HCT116 (cell line): ENCODE results near the gene HOXC11. TPM values are rescaled to one million over a fixed set of nuclear protein-coding genes. Genes with fewer than 3 reads are reported as not detected.

Experiments
- ATAC-seq: fragments of 200-7000 bp; cut with Tn5 transposase; 2 replicates; pipeline ENCODE4 v1.9.1; 2020; ENCODE audit warnings: mild to moderate bottlenecking, moderate library complexity
- BruUV-seq: library from RNA; stranded (reverse); fragments of 400-500 nt; replicated peaks from 2 replicates; lab custom pipeline; 2021; lab: Mats Ljungman, UMichigan
- CTCF ChIA-PET: fragments of 300-600 bp; sonication (Branson Sonifier 250); formaldehyde crosslinking; loops from one replicate; lab custom pipeline; 2021; ENCODE audit warnings: antibody characterized with exemption; lab: Charles Lee
- POLR2A ChIA-PET: fragments of 300-600, 350-600 bp; sonication (Branson Sonifier 250); formaldehyde crosslinking; loops from one replicate; lab custom pipeline; 2021; ENCODE audit warnings: antibody characterized with exemption; lab: Charles Lee
- RAD21 ChIA-PET, 2 experiments: fragments of 300-600 bp; sonication (Branson Sonifier 250); formaldehyde crosslinking; loops; one replicate each; lab custom pipeline; 2023; ENCODE audit warnings: low total read pairs in 2 of 2; ENCODE audit not compliant: uncharacterized antibody in 2 of 2, unreplicated experiment in 2 of 2, low non-redundant PET in 1 of 2; lab: Charles Lee
- DNase-seq: peaks from one replicate; pipeline ENCODE4 v3.0.0-alpha.2; 2010; ENCODE audit warnings: low read depth, low spot score
- H2AFZ ChIP-seq: fragments of 200-600 bp; shearing (Covaris generic), sonication (generic); 2 replicates; pipeline ENCODE4 v1.6.1; 2017; ENCODE audit warnings: low read depth, mixed run types, mixed read lengths, antibody characterized with exemption, low read length; ENCODE audit not compliant: poor library complexity, severe bottlenecking
- H3K27ac ChIP-seq: 2 replicates; pipeline ENCODE4 v1.5.1; 2012; ENCODE audit warnings: low read depth, low read length
- H3K27me3 ChIP-seq: fragments of 200-600 bp; sonication (generic); 2 replicates; pipeline ENCODE4 v1.6.1; 2016; ENCODE audit warnings: mixed run types, low read length, mixed read lengths; ENCODE audit not compliant: insufficient read depth
- H3K36me3 ChIP-seq, 2 experiments: fragments of 200-500 bp in 1 of 2; fragments of 200-600 bp in 1 of 2; sonication (Bioruptor generic) in 1 of 2; sonication (generic) in 1 of 2; 2 replicates each; pipeline versions ENCODE4 v1.5.1 to v1.6.1; 2014 to 2016; ENCODE audit warnings: low read length in 2 of 2, inconsistent platforms in 1 of 2, mixed read lengths in 1 of 2, mixed run types in 1 of 2; ENCODE audit not compliant: insufficient read depth in 2 of 2, control insufficient read depth in 1 of 2
- H3K4me1 ChIP-seq, 2 experiments: fragments of 200-600 bp in 1 of 2; sonication (generic) in 1 of 2; 2 replicates each; pipeline versions ENCODE4 v1.5.1 to v1.6.1; 2012 to 2017; ENCODE audit warnings: low read length in 2 of 2, inconsistent platforms in 1 of 2, mild to moderate bottlenecking in 1 of 2, mixed read lengths in 1 of 2, mixed run types in 1 of 2, moderate library complexity in 1 of 2; ENCODE audit not compliant: insufficient read depth in 2 of 2, control insufficient read depth in 1 of 2
- H3K4me2 ChIP-seq: fragments of 200-600 bp; sonication (generic); 2 replicates; pipeline ENCODE4 v1.6.1; 2017; ENCODE audit warnings: mixed run types, low read length, mixed read lengths
- H3K4me3 ChIP-seq, 2 experiments: fragments of 200-600 bp in 1 of 2; sonication (generic) in 1 of 2; replicated peaks in 1 of 2; 2 replicates each; pipeline ENCODE4 v1.5.1; 2011 to 2016; ENCODE audit warnings: low read length in 2 of 2, control low read depth in 1 of 2, low read depth in 1 of 2, mild to moderate bottlenecking in 1 of 2, mixed read lengths in 1 of 2, mixed run types in 1 of 2
- H3K79me2 ChIP-seq: fragments of 200-600 bp; sonication (generic); 2 replicates; pipeline ENCODE4 v1.6.1; 2017; ENCODE audit warnings: mild to moderate bottlenecking, mixed run types, low read length, moderate library complexity, mixed read lengths; ENCODE audit not compliant: insufficient read depth
- H3K9ac ChIP-seq: fragments of 200-600 bp; sonication (generic); 2 replicates; pipeline ENCODE4 v1.6.1; 2016; ENCODE audit warnings: low read length, mixed read lengths
- H3K9me2 ChIP-seq: fragments of 200-600 bp; sonication (generic), shearing (Covaris generic); 2 replicates; pipeline ENCODE4 v1.6.1; 2017; ENCODE audit warnings: mixed run types, mild to moderate bottlenecking, moderate library complexity; ENCODE audit not compliant: insufficient read depth
- H3K9me3 ChIP-seq, 2 experiments: fragments of 200-500 bp in 1 of 2; fragments of 200-600 bp in 1 of 2; sonication (Bioruptor generic) in 1 of 2; sonication (generic) in 1 of 2; 2 replicates each; pipeline ENCODE4 v1.6.1; 2014 to 2017; ENCODE audit warnings: low read length in 2 of 2, mixed read lengths in 2 of 2, inconsistent platforms in 1 of 2, low read depth in 1 of 2, mild to moderate bottlenecking in 1 of 2, mixed run types in 1 of 2, moderate library complexity in 1 of 2; ENCODE audit not compliant: control insufficient read depth in 1 of 2, insufficient read depth in 1 of 2
- H4K20me1 ChIP-seq: fragments of 200-600 bp; sonication (generic), shearing (Covaris generic); 2 replicates; pipeline ENCODE4 v1.6.1; 2017; ENCODE audit warnings: mixed run types, mild to moderate bottlenecking, moderate library complexity; ENCODE audit not compliant: insufficient read depth
- ELF1 ChIP-seq: IDR thresholded peaks from 2 replicates; pipeline ENCODE4 v1.6.1; 2012; ENCODE audit warnings: low read depth, borderline replicate concordance
- EZH2 ChIP-seq: fragments of 200-600 bp; sonication (generic); IDR thresholded peaks from 2 replicates; pipeline ENCODE4 v1.6.1; 2017; ENCODE audit warnings: antibody characterized with exemption, mixed run types
- FOSL1 ChIP-seq: IDR thresholded peaks from 2 replicates; pipeline ENCODE4 v1.6.1; 2012; ENCODE audit warnings: low read depth
- POLR2A ChIP-seq: IDR thresholded peaks from 2 replicates; pipeline ENCODE4 v1.7.0; 2011; ENCODE audit warnings: borderline replicate concordance; ENCODE audit not compliant: insufficient read depth, insufficient read length; ENCODE audit errors: extremely low read depth
- SIN3A ChIP-seq: IDR thresholded peaks from 2 replicates; pipeline ENCODE4 v1.6.1; 2012; ENCODE audit warnings: low read depth
- SP1 ChIP-seq: IDR thresholded peaks from 2 replicates; pipeline ENCODE4 v1.6.1; 2012; ENCODE audit warnings: low read depth
- SRF ChIP-seq: IDR thresholded peaks from 2 replicates; pipeline ENCODE4 v1.6.1; 2012; ENCODE audit warnings: low read depth
- TCF7L2 ChIP-seq: IDR thresholded peaks from 2 replicates; pipeline ENCODE4 v1.7.0; 2011; ENCODE audit warnings: borderline replicate concordance, inconsistent platforms; ENCODE audit not compliant: insufficient read depth, insufficient read length; ENCODE audit errors: extremely low read depth
- YY1 ChIP-seq: IDR thresholded peaks from 2 replicates; pipeline ENCODE4 v1.6.1; 2011; ENCODE audit warnings: low read length, low read depth, moderate library complexity, mild to moderate bottlenecking; ENCODE audit not compliant: insufficient replicate concordance; ENCODE audit errors: extremely low read depth
- ZFX ChIP-seq: fragments of 450-650 bp; IDR thresholded peaks from 2 replicates; pipeline ENCODE4 v1.6.1; 2017
- ZNF274 ChIP-seq: fragments of 200-500 bp; sonication (Bioruptor generic); IDR thresholded peaks from 2 replicates; pipeline ENCODE4 v1.6.1; 2014; ENCODE audit warnings: mild to moderate bottlenecking, low read depth, low read length, inconsistent platforms
- intact Hi-C: fragments of 100-400 bp; cut with micrococcal nuclease; formaldehyde crosslinking; loops from 2 replicates; pipeline ENCODE4 v1.10.0; 2022
- total RNA-seq: library from RNA; stranded (reverse); gene quantifications from one replicate; pipeline ENCODE4 v1.2.1, GENCODE V29; 2021; ENCODE audit not compliant: unreplicated experiment
- TF ChIP-seq, protein P1 (sequence below): IDR thresholded peaks from 2 replicates; pipeline ENCODE4 v1.6.1; 2012
- TF ChIP-seq, protein P2 (sequence below): IDR thresholded peaks from 2 replicates; pipeline ENCODE4 v1.6.1; 2012; ENCODE audit warnings: low read depth

The HOXC11 gene
- total RNA-seq, 1 experiment from 2014 or later: 0.22 TPM

DNA sequence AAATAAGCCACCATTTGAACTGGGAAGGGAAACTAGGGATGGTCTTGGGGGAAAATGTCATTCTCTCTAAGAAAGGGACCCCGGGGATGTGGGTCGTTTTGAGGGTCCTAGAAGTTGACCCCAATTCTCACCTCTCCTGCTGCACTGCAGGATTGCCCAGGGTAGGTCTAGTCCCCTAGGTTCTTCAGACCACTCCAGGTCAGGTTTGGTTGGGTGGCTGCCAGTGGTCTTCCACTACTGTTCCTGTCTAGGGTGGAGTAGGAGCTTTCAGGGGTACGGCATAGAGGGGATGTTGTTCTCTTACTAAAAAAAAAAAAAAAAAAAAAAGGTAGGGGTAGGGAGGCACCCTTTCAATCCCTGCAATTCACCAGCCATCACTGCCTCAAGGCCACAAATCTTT, 43.1 kb downstream of the HOXC11 start:
- peak overlapping the region; percentile 99 for H3K4me2 ChIP-seq
- no peak for ATAC-seq
- peak overlapping the region; percentile 94 for H3K27ac ChIP-seq
- H2AFZ ChIP-seq: peak overlapping the region; percentile 90
- peak overlapping the region; percentile 94 for H3K9ac ChIP-seq
- ChIA-PET RAD21 (interaction anchor here in 1 of 2 experiments (0.7 kb wide), 1 partner anchor 192 kb away, joined by 5 read pairs; no protein-coding TSS in a partner anchor), CTCF (interaction anchor here (0.7 to 4.3 kb wide), 12 partner anchors 8 to 384 kb away, joined by 3 to 43 read pairs (median 8); partner anchors contain the start of genes HOXC10, HOXC5 and HOXC9)
- no peaks in the 10 kb centered on the region for H3K36me3 ChIP-seq
- no peak for DNase-seq
- no peaks in the 10 kb centered on the region for H3K9me3 ChIP-seq
- peak overlapping the region; percentile 76 to 88 for H3K4me3 ChIP-seq
- no peaks in the 10 kb centered on the region for H3K9me2 ChIP-seq
- peaks cover 17 to 31% of the 10 kb centered on the region in 2 experiments for H3K4me1 ChIP-seq
- intact Hi-C loops: no loop called here
- TF ChIP-seq, protein P1, sequence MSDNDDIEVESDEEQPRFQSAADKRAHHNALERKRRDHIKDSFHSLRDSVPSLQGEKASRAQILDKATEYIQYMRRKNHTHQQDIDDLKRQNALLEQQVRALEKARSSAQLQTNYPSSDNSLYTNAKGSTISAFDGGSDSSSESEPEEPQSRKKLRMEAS: no peak
- TF ChIP-seq ZFX (no peak), POLR2A (no peak), SIN3A (no peak), ZNF274 (no peak), SRF (no peak), TCF7L2 (no peak), FOSL1 (no peak), EZH2 (no peak), SP1 (no peak), YY1 (no peak), ELF1 (no peak)
- TF ChIP-seq, protein P2, sequence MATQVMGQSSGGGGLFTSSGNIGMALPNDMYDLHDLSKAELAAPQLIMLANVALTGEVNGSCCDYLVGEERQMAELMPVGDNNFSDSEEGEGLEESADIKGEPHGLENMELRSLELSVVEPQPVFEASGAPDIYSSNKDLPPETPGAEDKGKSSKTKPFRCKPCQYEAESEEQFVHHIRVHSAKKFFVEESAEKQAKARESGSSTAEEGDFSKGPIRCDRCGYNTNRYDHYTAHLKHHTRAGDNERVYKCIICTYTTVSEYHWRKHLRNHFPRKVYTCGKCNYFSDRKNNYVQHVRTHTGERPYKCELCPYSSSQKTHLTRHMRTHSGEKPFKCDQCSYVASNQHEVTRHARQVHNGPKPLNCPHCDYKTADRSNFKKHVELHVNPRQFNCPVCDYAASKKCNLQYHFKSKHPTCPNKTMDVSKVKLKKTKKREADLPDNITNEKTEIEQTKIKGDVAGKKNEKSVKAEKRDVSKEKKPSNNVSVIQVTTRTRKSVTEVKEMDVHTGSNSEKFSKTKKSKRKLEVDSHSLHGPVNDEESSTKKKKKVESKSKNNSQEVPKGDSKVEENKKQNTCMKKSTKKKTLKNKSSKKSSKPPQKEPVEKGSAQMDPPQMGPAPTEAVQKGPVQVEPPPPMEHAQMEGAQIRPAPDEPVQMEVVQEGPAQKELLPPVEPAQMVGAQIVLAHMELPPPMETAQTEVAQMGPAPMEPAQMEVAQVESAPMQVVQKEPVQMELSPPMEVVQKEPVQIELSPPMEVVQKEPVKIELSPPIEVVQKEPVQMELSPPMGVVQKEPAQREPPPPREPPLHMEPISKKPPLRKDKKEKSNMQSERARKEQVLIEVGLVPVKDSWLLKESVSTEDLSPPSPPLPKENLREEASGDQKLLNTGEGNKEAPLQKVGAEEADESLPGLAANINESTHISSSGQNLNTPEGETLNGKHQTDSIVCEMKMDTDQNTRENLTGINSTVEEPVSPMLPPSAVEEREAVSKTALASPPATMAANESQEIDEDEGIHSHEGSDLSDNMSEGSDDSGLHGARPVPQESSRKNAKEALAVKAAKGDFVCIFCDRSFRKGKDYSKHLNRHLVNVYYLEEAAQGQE: no peak
- TF ChIP-seq, all 23 proteins: peak for 0
- TSS peak; percentile 63 for BruUV-seq
- Histone ChIP-seq H4K20me1 (no peaks in the 10 kb centered on the region), H3K79me2 (no peaks in the 10 kb centered on the region), H3K27me3 (no peaks in the 10 kb centered on the region)
- POLR2A ChIA-PET: interaction anchor here (1.1 to 2.4 kb wide), 4 partner anchors 12 to 173 kb away, joined by 3 to 23 read pairs (median 8); partner anchors contain the start of genes HOXC6, HOXC9 and SMUG1
